Heart left ventricle (tissue), 16 donors: ENCODE results near the gene RGS5. TPM values are rescaled to one million over a fixed set of nuclear protein-coding genes. Genes with fewer than 3 reads are reported as not detected.

Experiments used
- ATAC-seq, 4 donors: fragments of 200-7000 bp; cut with Tn5 transposase; one replicate each; pipeline ENCODE4 v1.9.1; 2020 to 2022; ENCODE audit warnings: moderate library complexity in 4 of 4, mild to moderate bottlenecking in 3 of 4, moderate number of reproducible peaks in 1 of 4
- DNase-seq, 5 donors: peaks; one replicate each; pipeline ENCODE4 v3.0.0-alpha.2; 2020
- H3K27ac ChIP-seq, 12 donors: fragments of 200-600 bp; sonication (generic) in 4 of 12; one replicate each; pipeline versions ENCODE4 v1.5.0 to v1.8.0; 2016 to 2022; ENCODE audit warnings: mild to moderate bottlenecking in 2 of 12
- H3K27me3 ChIP-seq, 9 donors: fragments of 200-600 bp; sonication (generic) in 2 of 9; one replicate each; pipeline versions ENCODE4 v1.5.1 to v1.8.0; 2016 to 2022; ENCODE audit warnings: mild to moderate bottlenecking in 3 of 9
- H3K36me3 ChIP-seq, 9 donors: fragments of 200-600 bp; sonication (generic) in 2 of 9; one replicate each; pipeline versions ENCODE4 v1.5.0 to v1.8.0; 2018 to 2022; ENCODE audit warnings: mild to moderate bottlenecking in 2 of 9
- H3K4me1 ChIP-seq, 12 donors: fragments of 200-600 bp; sonication (generic) in 4 of 12; one replicate each; pipeline versions ENCODE4 v1.5.0 to v1.8.0; 2016 to 2022; ENCODE audit warnings: mild to moderate bottlenecking in 3 of 12
- H3K4me3 ChIP-seq, 12 donors: fragments of 200-600 bp; sonication (generic) in 4 of 12; one replicate each; pipeline versions ENCODE4 v1.5.0 to v1.8.0; 2017 to 2022; ENCODE audit warnings: mild to moderate bottlenecking in 9 of 12, moderate library complexity in 4 of 12
- H3K9me3 ChIP-seq, 12 donors: fragments of 200-600 bp; sonication (generic) in 4 of 12; one replicate each; pipeline versions ENCODE4 v1.5.0 to v1.8.0; 2016 to 2022; ENCODE audit warnings: mild to moderate bottlenecking in 1 of 12
- POLR2A ChIP-seq, 2 donors: fragments of 450-650 bp; IDR thresholded peaks; one replicate each; pipeline ENCODE4 v1.6.1; 2017; ENCODE audit warnings: antibody characterized with exemption in 2 of 2, mild to moderate bottlenecking in 2 of 2, moderate library complexity in 2 of 2
- WGBS, 4 donors: extraction: QIAGEN DNeasy Blood & Tissue Kit in 2 of 4; methylation state at CpG; one replicate each; pipeline versions ENCODE4 v1.1.5 to v1.1.7; 2013 to 2018; 5-methylcytosine and 5-hydroxymethylcytosine counted together
- intact Hi-C, 10 donors: fragments of 100-400 bp; cut with DNase I; formaldehyde crosslinking; loops; one replicate each; pipeline versions ENCODE4 v1.11.1 to v1.14.2; 2022
- polyA plus RNA-seq, 2 donors: library from polyadenylated mRNA; stranded (reverse); fragments of 200-250 nt; gene quantifications; one replicate each; pipeline ENCODE4 v1.2.3, GENCODE V29; 2013
- total RNA-seq, 9 donors: library from RNA; depleted of rRNA in 2 of 9; stranded (reverse); fragments of >200 nt in 2 of 9; fragmentation: NEBNext Ultra II Directional in 3 of 9; extraction: Animal tissue kit (Norgen Biotek cat#: 25700) in 3 of 9; gene quantifications; one replicate each; pipeline versions ENCODE4 v1.1.0 to v1.2.4, GENCODE V29; 2016 to 2023
- TF ChIP-seq, protein P1 (sequence below), 12 donors: fragments of 200-600 bp; sonication (generic) in 4 of 12; IDR thresholded peaks; one replicate each; pipeline versions ENCODE4 v1.5.0 to v1.8.0; 2018 to 2022; ENCODE audit warnings: antibody characterized with exemption in 12 of 12, mild to moderate bottlenecking in 5 of 12
- donor health status: ischemic (EF 13 %, LVEDD 7.1; RV severe dilation, severe dysfunction).
- donor health status: healthy with polysubstance abuse.
- donor health status: DM: no; HTN: yes; CAD: no.
- donor health status: DM: no; HTN: no; CAD: no.
- donor health status: ischemic (EF 25% LVEDD 6.9; RV normal size, moderate dysfunction).
- donor health status: ischemic (EF 25% LVEDD 5.7; RV mildly dilated, moderate dysfunction).
- donor health status: healthy.
- donor health status: DM: yes; HTN: yes; CAD: no.
- donor health status: ischemic (EF 35%, LVEDD 5.7; RV mildly dilated, moderate dysfunction).
- donor health status: nonischemic (EF 11% LVEDD 7.7; RV severe dilation, severe dysfunction).
- donor health status: DM: yes; HTN: yes; CAD: no.
- donor health status: PGD.
- donor health status: ischemic (EF 29% LVEDD 5.4; RV normal size, mild dysfunction).
- donor health status: nonischemic (EF 23%, LVEDD 6.1; RV moderate dilation, normal function).

RGS5 gene
- total and polyA plus RNA-seq, 11 donors = 63.3 to 439 (median 199) TPM

DNA sequence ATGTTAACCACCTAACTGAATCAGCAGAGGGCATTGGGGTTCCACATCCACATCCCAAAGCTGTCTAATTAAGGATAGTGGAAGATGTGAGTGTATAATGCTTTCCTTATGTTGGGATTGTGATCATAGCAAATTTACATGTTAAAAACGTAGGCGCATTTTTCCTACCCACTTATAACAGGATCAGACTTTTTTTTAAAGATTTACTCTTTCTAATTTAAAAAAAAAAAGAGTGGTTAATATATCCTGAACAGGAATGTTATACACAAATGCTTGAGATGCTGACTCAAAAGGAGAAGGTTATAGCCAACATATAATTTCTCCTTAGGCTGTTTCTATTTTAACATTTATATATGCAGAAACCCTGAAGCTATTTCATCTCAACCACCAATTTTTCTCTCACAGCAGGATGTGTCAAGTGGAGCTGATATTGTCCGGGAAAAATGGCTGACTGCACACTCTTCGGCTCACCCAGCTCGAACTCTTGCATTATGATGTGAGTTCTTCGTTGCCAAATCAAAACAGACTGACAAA lies 40.3 kb downstream of the RGS5 start:
- H3K4me1 ChIP-seq = peaks cover 0 to 52% (median 10%) of the 10 kb centered on the region in 12 donors
- no peaks in the 10 kb centered on the region for H3K27me3 ChIP-seq
- no peak overlapping the region for H3K4me3 ChIP-seq
- no peak for TF ChIP-seq POLR2A (IDR thresholded peaks at IDR 0.05)
- TF ChIP-seq, protein P1, sequence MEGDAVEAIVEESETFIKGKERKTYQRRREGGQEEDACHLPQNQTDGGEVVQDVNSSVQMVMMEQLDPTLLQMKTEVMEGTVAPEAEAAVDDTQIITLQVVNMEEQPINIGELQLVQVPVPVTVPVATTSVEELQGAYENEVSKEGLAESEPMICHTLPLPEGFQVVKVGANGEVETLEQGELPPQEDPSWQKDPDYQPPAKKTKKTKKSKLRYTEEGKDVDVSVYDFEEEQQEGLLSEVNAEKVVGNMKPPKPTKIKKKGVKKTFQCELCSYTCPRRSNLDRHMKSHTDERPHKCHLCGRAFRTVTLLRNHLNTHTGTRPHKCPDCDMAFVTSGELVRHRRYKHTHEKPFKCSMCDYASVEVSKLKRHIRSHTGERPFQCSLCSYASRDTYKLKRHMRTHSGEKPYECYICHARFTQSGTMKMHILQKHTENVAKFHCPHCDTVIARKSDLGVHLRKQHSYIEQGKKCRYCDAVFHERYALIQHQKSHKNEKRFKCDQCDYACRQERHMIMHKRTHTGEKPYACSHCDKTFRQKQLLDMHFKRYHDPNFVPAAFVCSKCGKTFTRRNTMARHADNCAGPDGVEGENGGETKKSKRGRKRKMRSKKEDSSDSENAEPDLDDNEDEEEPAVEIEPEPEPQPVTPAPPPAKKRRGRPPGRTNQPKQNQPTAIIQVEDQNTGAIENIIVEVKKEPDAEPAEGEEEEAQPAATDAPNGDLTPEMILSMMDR (IDR thresholded peaks at IDR 0.05) = no peak
- H3K27ac ChIP-seq = peak overlapping the region in 2 of 12 donors; percentile 24 to 45
- peaks cover 0 to 18% (median 0%) of the 10 kb centered on the region in 9 donors for H3K36me3 ChIP-seq
- WGBS, 4 donors = 63 to 76% (median 70%) methylated on average over 6 of the region's 6 CpGs
- H3K9me3 ChIP-seq = no peaks in the 10 kb centered on the region
- intact Hi-C loops = loop anchor here in 1 of 10 donors (10.0 kb wide), 1 partner anchor 58 kb away; no protein-coding TSS in a partner anchor
- ATAC-seq (no peak), DNase-seq (no peak)

GRCh38 chr1:163161841-163162240 lies 40.9 kb downstream of the RGS5 start:
- Histone ChIP-seq H3K9me3 (no peaks in the 10 kb centered on the region), H3K4me3 (no peak overlapping the region), H3K27me3 (no peaks in the 10 kb centered on the region), H3K36me3 (peaks cover 0 to 15% (median 0%) of the 10 kb centered on the region in 9 donors), H3K27ac (peak overlapping the region in 1 of 12 donors; percentile 45), H3K4me1 (peaks cover 0 to 46% (median 10%) of the 10 kb centered on the region in 12 donors)
- no peak for DNase-seq
- whole genome bisulfite sequencing, 4 donors = 78 to 91% (median 86%) methylated on average over 5 of the region's 5 CpGs
- no peak for ATAC-seq
- intact Hi-C loops = loop anchor here in 1 of 10 donors (10.0 kb wide), 1 partner anchor 57 kb away; no protein-coding TSS in a partner anchor
- TF ChIP-seq, protein P1 (IDR thresholded peaks at IDR 0.05) = no peak
- TF ChIP-seq POLR2A (IDR thresholded peaks at IDR 0.05) = no peak

GRCh38 chr1:163161337-163161736 lies 41.4 kb downstream of the RGS5 start:
- peaks cover 0 to 41% (median 7%) of the 10 kb centered on the region in 12 donors for H3K4me1 ChIP-seq

GRCh38 chr1:163155606-163156005 lies 47.1 kb downstream of the RGS5 start:
- ATAC-seq (no peak), DNase-seq (no peak)
- Histone ChIP-seq H3K27ac (no peak overlapping the region), H3K4me1 (no peaks in the 10 kb centered on the region), H3K27me3 (no peaks in the 10 kb centered on the region), H3K36me3 (peaks cover 0 to 32% (median 5%) of the 10 kb centered on the region in 9 donors), H3K4me3 (no peak overlapping the region), H3K9me3 (no peaks in the 10 kb centered on the region)
- intact Hi-C loops = no loop called here
- TF ChIP-seq, protein P1 (IDR thresholded peaks at IDR 0.05) = no peak
- no peak for TF ChIP-seq POLR2A (IDR thresholded peaks at IDR 0.05)
- 79 to 89% (median 84%) methylated on average over 5 of the region's 5 CpGs for whole genome bisulfite sequencing, 4 donors

More at GRCh38 chr1:163161337-163161736, 41.4 kb downstream of the RGS5 start:
- Histone ChIP-seq H3K4me3 (no peak overlapping the region), H3K36me3 (peaks cover 0 to 15% (median 0%) of the 10 kb centered on the region in 9 donors), H3K27ac (no peak overlapping the region), H3K9me3 (no peaks in the 10 kb centered on the region), H3K27me3 (no peaks in the 10 kb centered on the region)
- no peak for TF ChIP-seq POLR2A (IDR thresholded peaks at IDR 0.05)
- TF ChIP-seq, protein P1 (IDR thresholded peaks at IDR 0.05) = no peak
- ATAC-seq (no peak), DNase-seq (no peak)
- intact Hi-C loops = loop anchor here in 1 of 10 donors (10.0 kb wide), 1 partner anchor 57 kb away; no protein-coding TSS in a partner anchor
- WGBS, 4 donors = 57 to 66% (median 61%) methylated on average over 2 of the region's 2 CpGs
